Tibial nerve (tissue), 4 donors: Measurements from ENCODE around the gene RMI2. TPM values are rescaled to one million over a fixed set of nuclear protein-coding genes. Genes with fewer than 3 reads are reported as not detected.
A peak's percentile ranks its signal among the peaks of the same experiment; 100 is the strongest.

ENCODE experiments used
- DNase-seq, 2 donors: peaks; one replicate each; pipeline ENCODE4 v3.0.0-alpha.2; 2019; ENCODE audit warnings: low spot score in 2 of 2
- H3K27ac ChIP-seq, 4 donors: fragments of 200-600 bp; sonication (generic) in 3 of 4; one replicate each; pipeline ENCODE4 v1.5.1; 2017 to 2019; ENCODE audit warnings: mild to moderate bottlenecking in 1 of 4
- H3K27me3 ChIP-seq, 2 donors: fragments of 200-600 bp; sonication (generic) in 1 of 2; one replicate each; pipeline versions ENCODE4 v1.5.1 to v1.6.0; 2017 to 2019
- H3K36me3 ChIP-seq, 3 donors: fragments of 200-600 bp; sonication (generic); one replicate each; pipeline ENCODE4 v1.5.1; 2018 to 2019
- H3K4me1 ChIP-seq, 4 donors: fragments of 200-600 bp; sonication (generic) in 3 of 4; one replicate each; pipeline ENCODE4 v1.5.1; 2017 to 2019
- H3K4me3 ChIP-seq, 4 donors: fragments of 200-600 bp; sonication (generic) in 3 of 4; one replicate each; pipeline ENCODE4 v1.5.1; 2017 to 2019; ENCODE audit warnings: mild to moderate bottlenecking in 1 of 4, moderate library complexity in 1 of 4
- H3K9me3 ChIP-seq, 4 donors: fragments of 200-600 bp; sonication (generic) in 3 of 4; one replicate each; pipeline ENCODE4 v1.5.1; 2017 to 2019
- EP300 ChIP-seq, 2 donors: sonication (generic); formaldehyde crosslinking; IDR thresholded peaks; one replicate each; pipeline ENCODE4 v1.6.1; 2017; ENCODE audit warnings: antibody characterized with exemption in 2 of 2, mild to moderate bottlenecking in 1 of 2
- POLR2A ChIP-seq, 2 donors: fragments of 450-650 bp; IDR thresholded peaks; one replicate each; pipeline ENCODE4 v1.6.1; 2017; ENCODE audit warnings: antibody characterized with exemption in 2 of 2, mild to moderate bottlenecking in 2 of 2, moderate library complexity in 2 of 2
- WGBS, 2 donors: methylation state at CpG; one replicate each; pipeline ENCODE4 v1.1.5; 2018; 5-methylcytosine and 5-hydroxymethylcytosine counted together
- total RNA-seq, 4 donors: library from RNA; depleted of rRNA; stranded (reverse); fragments of >200 nt; gene quantifications; one replicate each; pipeline ENCODE4 v1.1.0, GENCODE V29; 2016
- TF ChIP-seq, protein P1 (sequence below), 5 experiments: fragments of 200-600 bp in 3 of 5; fragments of 450-650 bp in 2 of 5; sonication (generic) in 3 of 5; IDR thresholded peaks; one replicate each; pipeline ENCODE4 v1.5.1; 2016 to 2019; ENCODE audit warnings: antibody characterized with exemption in 5 of 5, mild to moderate bottlenecking in 3 of 5, moderate library complexity in 2 of 5

Gene RMI2
- total RNA-seq, 4 donors from 2014 or later: 1.3 to 4.0 (median 2.0) TPM; not detected in 1

DNA sequence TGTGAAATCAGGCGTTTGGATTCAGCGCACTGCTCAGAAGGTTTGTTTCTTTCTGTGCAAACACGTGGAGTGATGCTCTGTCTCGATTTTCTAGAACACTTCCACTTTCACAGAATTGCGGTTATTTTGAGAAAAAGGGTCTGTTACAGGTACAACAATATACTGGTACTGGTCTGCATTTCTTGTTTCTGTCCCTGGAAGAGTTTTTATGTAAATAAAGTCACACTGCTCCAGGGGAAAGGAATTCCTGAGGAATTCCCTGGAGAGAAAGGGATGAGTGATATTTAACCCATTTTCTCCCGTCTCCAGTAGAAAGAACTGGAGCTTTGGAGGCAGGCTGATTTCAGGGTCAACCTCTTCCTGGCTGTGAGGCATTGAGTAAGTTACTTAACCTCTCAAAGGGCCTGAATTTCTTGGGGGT lies 16.2 kb upstream of the RMI2 start:
- H3K4me1 ChIP-seq: peaks cover 0 to 29% (median 16%) of the 10 kb centered on the region in 4 donors
- 13 to 19% methylated on average over 6 of the region's 6 CpGs for WGBS, 2 donors
- H3K36me3 ChIP-seq: no peaks in the 10 kb centered on the region
- no peaks in the 10 kb centered on the region for H3K9me3 ChIP-seq
- DNase-seq: no peak
- H3K27me3 ChIP-seq: no peaks in the 10 kb centered on the region
- H3K27ac ChIP-seq: peak overlapping the region in 2 of 4 donors; percentile 22 to 37
- TF ChIP-seq, protein P1, sequence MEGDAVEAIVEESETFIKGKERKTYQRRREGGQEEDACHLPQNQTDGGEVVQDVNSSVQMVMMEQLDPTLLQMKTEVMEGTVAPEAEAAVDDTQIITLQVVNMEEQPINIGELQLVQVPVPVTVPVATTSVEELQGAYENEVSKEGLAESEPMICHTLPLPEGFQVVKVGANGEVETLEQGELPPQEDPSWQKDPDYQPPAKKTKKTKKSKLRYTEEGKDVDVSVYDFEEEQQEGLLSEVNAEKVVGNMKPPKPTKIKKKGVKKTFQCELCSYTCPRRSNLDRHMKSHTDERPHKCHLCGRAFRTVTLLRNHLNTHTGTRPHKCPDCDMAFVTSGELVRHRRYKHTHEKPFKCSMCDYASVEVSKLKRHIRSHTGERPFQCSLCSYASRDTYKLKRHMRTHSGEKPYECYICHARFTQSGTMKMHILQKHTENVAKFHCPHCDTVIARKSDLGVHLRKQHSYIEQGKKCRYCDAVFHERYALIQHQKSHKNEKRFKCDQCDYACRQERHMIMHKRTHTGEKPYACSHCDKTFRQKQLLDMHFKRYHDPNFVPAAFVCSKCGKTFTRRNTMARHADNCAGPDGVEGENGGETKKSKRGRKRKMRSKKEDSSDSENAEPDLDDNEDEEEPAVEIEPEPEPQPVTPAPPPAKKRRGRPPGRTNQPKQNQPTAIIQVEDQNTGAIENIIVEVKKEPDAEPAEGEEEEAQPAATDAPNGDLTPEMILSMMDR (IDR thresholded peaks at IDR 0.05): no peak
- no peak for TF ChIP-seq POLR2A (IDR thresholded peaks at IDR 0.05)
- TF ChIP-seq EP300 (IDR thresholded peaks at IDR 0.05): no peak
- no peak overlapping the region for H3K4me3 ChIP-seq

DNA sequence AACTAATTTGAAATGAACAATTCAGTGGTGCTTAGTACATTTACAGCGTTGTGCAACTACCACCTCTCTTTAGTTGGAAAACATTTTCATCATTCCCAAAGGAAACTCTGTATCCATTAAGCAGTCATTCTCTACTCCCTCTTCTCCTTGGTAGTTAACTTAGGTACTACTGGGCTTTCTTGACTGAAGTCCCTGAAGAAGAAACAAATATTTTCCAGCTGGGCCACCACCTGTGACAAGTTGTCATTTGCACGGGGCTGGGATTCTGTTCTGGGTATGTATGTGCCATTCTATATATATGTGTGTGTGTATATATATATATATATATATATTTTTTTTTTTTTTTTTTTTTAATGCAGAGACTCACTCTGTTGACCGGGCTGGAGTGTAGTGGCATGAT lies 15.4 kb upstream of the RMI2 start:
- peaks cover 0 to 29% (median 16%) of the 10 kb centered on the region in 4 donors for H3K4me1 ChIP-seq
- H3K36me3 ChIP-seq: no peaks in the 10 kb centered on the region
- H3K27ac ChIP-seq: no peak overlapping the region
- no peak overlapping the region for H3K4me3 ChIP-seq
- no peaks in the 10 kb centered on the region for H3K27me3 ChIP-seq
- H3K9me3 ChIP-seq: no peaks in the 10 kb centered on the region
- TF ChIP-seq, protein P1 (IDR thresholded peaks at IDR 0.05): no peak
- TF ChIP-seq EP300 (IDR thresholded peaks at IDR 0.05) (no peak), POLR2A (IDR thresholded peaks at IDR 0.05) (no peak)
- WGBS, 2 donors: 62 to 77% methylated on average over 2 to 3 of the region's 3 CpGs
- no peak for DNase-seq

DNA sequence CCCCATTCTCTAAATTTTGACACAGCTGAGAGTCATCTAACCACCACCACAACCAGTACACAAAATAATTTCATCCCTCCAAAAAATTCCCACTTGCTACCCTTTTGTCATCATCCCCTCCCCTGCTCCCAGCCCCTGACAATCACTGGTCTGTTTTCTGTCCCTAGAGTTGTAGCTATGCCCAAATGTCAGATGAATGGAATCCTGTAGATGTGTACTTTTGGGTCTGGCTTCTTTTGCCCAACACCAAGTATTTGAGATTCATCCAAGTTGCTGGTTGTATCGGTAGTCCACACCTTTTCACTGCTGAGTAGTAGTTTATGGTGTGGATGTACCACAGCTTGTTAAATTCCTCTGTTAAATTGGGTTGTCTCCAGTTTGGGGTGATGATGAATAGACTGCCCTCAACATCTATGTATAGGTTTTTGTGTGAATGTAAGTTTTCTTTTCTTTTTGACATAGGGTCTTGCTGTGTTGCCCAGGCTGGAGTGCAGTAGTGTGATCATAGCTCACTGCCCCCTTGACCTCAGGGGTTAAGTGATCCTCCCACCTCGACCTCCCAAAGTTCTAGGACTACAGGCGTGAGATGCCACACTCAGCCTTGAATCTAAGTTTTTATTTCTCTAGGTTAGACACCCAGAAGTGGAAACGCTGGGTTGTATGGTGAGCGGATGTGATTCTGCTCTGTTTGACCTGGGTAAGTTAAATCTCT lies 14.6 kb upstream of the RMI2 start:
- DNase-seq: no peak
- no peaks in the 10 kb centered on the region for H3K27me3 ChIP-seq
- no peaks in the 10 kb centered on the region for H3K9me3 ChIP-seq
- H3K36me3 ChIP-seq: no peaks in the 10 kb centered on the region
- 70 to 78% methylated on average over 5 of the region's 5 CpGs for WGBS, 2 donors
- peaks cover 0 to 29% (median 13%) of the 10 kb centered on the region in 4 donors for H3K4me1 ChIP-seq
- no peak overlapping the region for H3K27ac ChIP-seq
- no peak overlapping the region for H3K4me3 ChIP-seq
- TF ChIP-seq POLR2A (IDR thresholded peaks at IDR 0.05) (no peak), EP300 (IDR thresholded peaks at IDR 0.05) (no peak)
- TF ChIP-seq, protein P1 (IDR thresholded peaks at IDR 0.05): no peak

DNA sequence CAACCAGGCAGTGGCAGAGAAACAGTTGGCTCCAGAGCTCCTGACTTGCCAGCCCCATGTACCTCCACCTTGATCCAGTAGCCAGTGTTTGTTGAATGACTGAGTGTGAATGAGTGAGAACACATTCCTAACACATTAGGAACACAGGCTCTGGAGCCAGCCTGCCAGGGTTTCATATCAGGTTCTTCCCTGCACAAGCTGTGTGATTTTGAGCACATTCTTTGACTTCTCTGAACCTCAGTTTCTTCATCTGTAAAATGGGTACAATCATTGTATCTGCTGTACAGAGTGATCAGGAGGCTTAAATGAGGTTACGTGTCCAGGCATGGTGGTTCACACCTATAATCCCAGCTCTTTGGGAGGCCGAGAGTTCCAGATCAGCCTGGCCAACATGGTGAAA lies 13.3 kb upstream of the RMI2 start:
- no peak for DNase-seq
- Histone ChIP-seq H3K4me1 (peaks cover 0 to 29% (median 13%) of the 10 kb centered on the region in 4 donors), H3K27ac (no peak overlapping the region), H3K36me3 (no peaks in the 10 kb centered on the region), H3K9me3 (no peaks in the 10 kb centered on the region), H3K4me3 (no peak overlapping the region), H3K27me3 (no peaks in the 10 kb centered on the region)
- TF ChIP-seq EP300 (IDR thresholded peaks at IDR 0.05) (no peak), POLR2A (IDR thresholded peaks at IDR 0.05) (no peak)
- TF ChIP-seq, protein P1 (IDR thresholded peaks at IDR 0.05): no peak
- WGBS, 2 donors: 95 to 98% methylated on average over 2 of the region's 2 CpGs

DNA sequence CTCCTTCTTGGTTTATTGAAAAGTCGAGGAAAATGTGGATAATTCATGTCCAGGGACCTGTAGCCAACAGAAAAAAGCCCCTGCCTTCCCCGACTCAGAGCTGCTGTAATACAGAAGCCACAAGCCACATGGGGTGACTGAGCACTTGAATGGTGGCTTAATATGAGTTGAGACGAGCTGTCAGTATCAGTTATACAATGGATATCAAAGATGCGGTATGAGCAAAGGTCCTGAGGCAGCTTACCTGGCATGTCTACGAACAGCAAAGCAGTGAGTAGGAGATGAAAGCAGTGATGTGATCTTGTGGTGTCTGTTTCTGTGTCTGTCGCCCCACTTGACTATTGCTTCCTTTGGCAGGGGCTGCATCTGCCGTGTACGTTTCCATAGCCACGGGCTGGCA lies 12.2 kb upstream of the RMI2 start:
- WGBS, 2 donors: 80 to 88% methylated on average over 9 of the region's 9 CpGs
- H3K4me3 ChIP-seq: no peak overlapping the region
- H3K27me3 ChIP-seq: no peaks in the 10 kb centered on the region
- peaks cover 0 to 25% (median 12%) of the 10 kb centered on the region in 4 donors for H3K4me1 ChIP-seq
- no peak overlapping the region for H3K27ac ChIP-seq
- no peak for DNase-seq
- TF ChIP-seq, protein P1 (IDR thresholded peaks at IDR 0.05): no peak
- TF ChIP-seq EP300 (IDR thresholded peaks at IDR 0.05) (no peak), POLR2A (IDR thresholded peaks at IDR 0.05) (no peak)
- no peaks in the 10 kb centered on the region for H3K36me3 ChIP-seq
- no peaks in the 10 kb centered on the region for H3K9me3 ChIP-seq
